Inflammatory macrophage treated with lipopolysaccharide for 1 hour (primary cell): ENCODE measurements around the gene TMEM147.

Source experiments
- DNase-seq, 2 donors: peaks; one replicate each; pipeline ENCODE4 v3.0.0-alpha.2; 2020 to 2022

The TMEM147 gene

GRCh38 chr19:35549174-35549788 lies 3.9 kb downstream of the TMEM147 start:
- DNase-seq: peak; percentile 47 to 76

- no peak for DNase-seq
These were observed 4.6 kb downstream of the TMEM147 start for GRCh38 chr19:35549879-35550523.

- no peak for DNase-seq
These were observed 5.8 kb downstream of the TMEM147 start for GRCh38 chr19:35551091-35551810.

- no peak for DNase-seq
These were observed 7.3 kb downstream of the TMEM147 start for GRCh38 chr19:35552534-35553384.

GRCh38 chr19:35553385-35554000 lies 8.1 kb downstream of the TMEM147 start:
- DNase-seq: no peak

- DNase-seq: no peak
These were observed 8.7 kb downstream of the TMEM147 start for GRCh38 chr19:35554076-35554475.

GRCh38 chr19:35555301-35556005 lies 10.0 kb downstream of the TMEM147 start:
- DNase-seq: no peak

- DNase-seq: no peak
These were observed 10.7 kb downstream of the TMEM147 start for GRCh38 chr19:35556025-35556590.

- no peak for DNase-seq
These were observed 11.6 kb downstream of the TMEM147 start for GRCh38 chr19:35556846-35557538.

- peak; percentile 24 to 41 for DNase-seq
These were observed 12.3 kb downstream of the TMEM147 start for GRCh38 chr19:35557539-35558399.

GRCh38 chr19:35558400-35559280 lies 13.2 kb downstream of the TMEM147 start:
- no peak for DNase-seq

- no peak for DNase-seq
These were observed 13.8 kb downstream of the TMEM147 start for GRCh38 chr19:35559281-35559659.

- no peak for DNase-seq
These were observed 14.4 kb downstream of the TMEM147 start for GRCh38 chr19:35559781-35560180.

GRCh38 chr19:35560271-35560670 lies 14.8 kb downstream of the TMEM147 start:
- DNase-seq: no peak

- no peak for DNase-seq
These were observed 15.3 kb downstream of the TMEM147 start for GRCh38 chr19:35560677-35561076.

- no peak for DNase-seq
These were observed 16.0 kb downstream of the TMEM147 start for GRCh38 chr19:35561436-35561835.

GRCh38 chr19:35562336-35562735 lies 16.9 kb downstream of the TMEM147 start:
- no peak for DNase-seq

- DNase-seq: no peak
These were observed 17.4 kb downstream of the TMEM147 start for GRCh38 chr19:35562776-35563175.

GRCh38 chr19:35563207-35563829 lies 17.9 kb downstream of the TMEM147 start, which contains the start of gene ATP4A:
Gene ATP4A (minus strand): TSS chr19:35563658. CDS start chr19:35563629, 29 bp downstream.
- DNase-seq: no peak
